CD4-positive, alpha-beta T cell treated with Interleukin-15 for 1 hour (primary cell): ENCODE results near the gene LHFPL2.

Experiments used
- DNase-seq: peaks from one replicate; pipeline ENCODE4 v3.0.0-alpha.2; 2020

The LHFPL2 gene

DNA sequence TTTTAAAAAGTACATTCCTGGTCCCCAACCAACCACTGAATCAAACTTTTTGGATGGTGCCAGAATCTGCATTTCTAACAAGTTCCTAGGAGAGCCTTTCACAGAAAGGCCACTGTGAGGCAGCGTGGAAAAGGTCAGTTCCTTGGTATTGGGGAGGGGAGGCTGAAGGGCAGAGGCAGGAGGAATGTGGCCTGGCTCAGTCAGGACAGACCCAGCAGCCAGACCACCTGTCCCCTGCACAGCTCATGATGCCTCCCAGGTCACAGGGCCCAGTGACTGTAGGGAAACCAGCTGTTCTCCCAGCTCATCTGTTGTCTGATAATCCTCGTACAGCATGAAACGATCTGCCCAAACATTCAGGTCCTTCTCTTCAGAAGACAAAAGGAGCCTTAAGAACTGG is 132.9 kb downstream of the LHFPL2 start:
- DNase-seq, result no peak

DNA sequence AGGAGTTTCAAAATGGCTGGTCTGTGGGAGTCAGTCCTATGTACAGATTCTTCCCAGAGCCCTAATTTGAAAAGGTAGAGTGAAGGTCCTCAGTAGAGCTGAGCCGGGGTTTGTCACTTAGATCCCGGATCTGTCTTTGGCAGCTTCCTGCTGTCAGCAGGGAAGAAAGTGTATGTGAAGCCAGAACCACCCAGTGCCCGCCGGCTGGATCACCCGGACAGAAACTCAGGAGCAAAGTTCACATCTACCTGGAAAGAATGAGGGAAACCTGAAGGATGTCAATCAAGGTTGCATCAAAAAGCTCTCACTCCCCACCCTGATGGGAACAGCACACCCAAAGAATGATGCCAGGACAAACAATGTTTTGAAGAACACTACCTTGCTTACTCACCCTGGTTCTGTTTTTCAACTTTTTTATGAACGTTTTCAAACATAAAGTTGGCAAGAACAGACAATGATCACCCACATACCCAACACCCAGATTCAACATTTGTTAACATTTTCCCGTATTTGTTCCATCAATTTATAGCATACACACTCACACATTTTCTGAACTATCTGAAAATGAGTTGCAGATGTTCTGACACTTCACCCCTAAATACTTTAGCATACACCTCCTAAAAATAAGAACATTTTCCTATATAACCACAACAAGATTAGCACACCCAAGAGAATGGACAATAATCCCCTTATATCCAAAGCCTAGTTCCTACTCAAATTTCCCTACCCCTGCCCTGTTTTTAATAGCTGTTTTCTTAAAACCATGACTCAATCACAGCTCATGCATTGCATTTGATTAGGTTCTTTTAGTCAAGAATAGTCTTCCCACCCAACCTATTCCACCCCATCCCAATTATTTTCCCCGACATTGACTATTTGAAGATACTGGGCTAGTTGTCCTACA is 133.9 kb downstream of the LHFPL2 start:
- no peak for DNase-seq

DNA sequence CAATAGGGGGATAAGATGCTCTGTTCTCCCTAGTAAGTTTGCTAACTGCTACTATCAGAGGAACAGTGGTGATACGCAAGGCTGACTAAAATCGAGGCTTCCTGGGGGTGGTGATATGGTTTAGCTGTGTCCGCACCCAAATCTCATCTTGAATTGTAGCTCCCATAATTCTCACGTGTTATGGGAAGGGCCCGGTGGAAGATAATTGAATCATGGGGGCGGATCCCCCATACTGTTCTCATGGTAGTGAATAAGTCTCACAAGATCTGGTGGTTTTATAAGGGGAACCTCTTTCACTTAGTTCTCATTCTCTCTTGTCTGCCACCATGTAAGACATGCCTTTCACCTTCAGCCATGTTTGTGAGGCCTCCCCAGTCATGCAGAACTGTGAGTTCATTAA is 135.1 kb downstream of the LHFPL2 start:
- DNase-seq, result no peak

DNA sequence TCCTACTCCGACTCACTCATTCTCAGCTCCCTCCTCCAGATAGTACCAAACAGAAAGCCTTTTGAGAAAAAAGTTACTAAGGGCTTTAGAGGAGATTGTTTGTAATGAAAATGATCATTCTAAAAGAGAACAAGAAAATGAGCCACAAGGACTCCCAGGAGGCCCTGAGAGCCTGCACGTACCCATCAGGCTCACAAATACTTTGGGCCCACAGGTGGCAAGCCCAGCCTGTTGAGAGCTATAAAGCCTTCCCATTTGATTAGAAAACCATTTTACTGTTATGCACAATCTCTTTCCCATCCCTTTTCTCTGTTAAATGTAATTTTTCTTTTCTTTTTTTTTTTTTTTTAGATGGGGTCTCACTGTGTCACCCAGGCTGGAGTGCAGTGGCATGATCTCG is 136.1 kb downstream of the LHFPL2 start:
- DNase-seq, result no peak

DNA sequence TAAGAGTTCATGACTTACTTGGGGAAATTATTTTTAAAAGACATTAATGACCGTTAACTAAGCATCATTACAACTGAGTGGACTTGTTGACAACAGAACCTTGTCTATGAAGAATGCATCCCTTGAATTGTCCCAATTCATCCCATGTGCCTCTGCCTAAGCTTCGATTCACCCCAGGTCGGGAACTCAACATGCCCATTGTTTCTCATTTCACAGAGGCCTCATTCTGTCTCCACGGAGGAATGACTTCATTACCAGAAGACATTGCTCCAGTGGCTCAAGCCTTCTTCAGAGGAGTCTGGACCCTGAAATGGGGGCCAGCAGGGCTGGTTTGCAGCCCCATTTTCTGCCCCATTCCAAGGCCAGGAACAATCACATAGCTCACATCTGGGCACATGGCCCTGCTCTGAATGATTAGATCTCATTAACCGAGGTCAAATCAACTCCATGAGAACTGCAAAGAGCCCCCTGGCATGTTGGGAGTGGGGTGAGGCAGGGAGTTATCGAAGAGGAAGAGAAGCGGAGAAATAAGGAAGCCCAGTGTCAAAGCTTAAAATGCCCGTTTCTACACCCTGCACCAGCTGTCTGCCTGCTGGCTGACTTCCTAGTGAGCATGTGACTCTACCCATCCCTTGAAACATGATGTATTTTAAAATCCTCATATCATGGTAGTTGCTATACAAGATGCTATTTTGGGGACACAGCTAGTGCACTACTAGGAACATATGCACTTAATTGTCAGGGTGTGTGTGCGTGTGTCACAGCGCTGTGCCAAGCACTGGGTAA is 137.3 kb downstream of the LHFPL2 start:
- peak; percentile 45 for DNase-seq

DNA sequence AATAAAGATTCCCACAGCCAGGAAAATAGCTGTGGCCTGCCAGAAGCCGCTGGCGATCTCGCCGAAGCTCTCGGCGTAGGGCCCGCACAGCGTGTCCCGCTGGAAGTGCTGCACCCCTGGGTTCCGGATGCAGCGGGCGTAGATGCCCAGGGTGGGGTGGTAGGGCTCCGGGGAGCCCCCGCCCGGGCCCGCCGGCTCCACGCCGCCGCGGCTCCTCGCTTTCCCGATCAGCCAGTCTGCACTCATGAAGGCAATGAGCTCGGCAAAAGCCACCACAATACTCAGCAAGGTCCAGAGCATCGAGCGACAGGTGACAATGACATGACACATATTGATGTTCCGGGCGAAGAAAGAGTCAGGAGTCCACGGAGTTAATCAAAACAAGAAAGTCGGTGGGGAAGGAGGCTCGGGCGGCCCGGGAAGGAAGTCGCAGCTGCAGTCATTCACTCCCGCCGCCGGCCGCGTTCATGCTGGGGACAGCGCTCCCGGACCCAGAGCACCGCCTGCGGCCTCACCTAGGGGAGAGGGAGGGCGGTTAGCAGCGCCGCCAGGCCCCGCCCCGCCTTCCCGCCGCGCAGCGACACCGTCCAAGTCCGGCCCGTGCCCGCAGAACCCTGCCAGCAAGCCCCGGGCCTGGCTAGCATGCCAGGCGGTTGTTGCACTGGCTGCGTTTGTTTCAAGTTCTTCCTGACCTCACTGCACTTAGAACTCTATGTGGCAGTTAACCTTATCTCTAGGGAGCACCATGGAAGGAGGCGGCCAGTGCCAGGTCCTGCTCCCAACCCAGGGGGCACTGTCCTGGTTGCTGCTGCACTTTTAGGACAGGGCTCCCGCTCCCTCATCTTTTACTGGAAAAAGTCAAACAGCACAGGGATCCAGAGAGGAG is 138.4 kb downstream of the LHFPL2 start:
- DNase-seq, result peak; percentile 48

DNA sequence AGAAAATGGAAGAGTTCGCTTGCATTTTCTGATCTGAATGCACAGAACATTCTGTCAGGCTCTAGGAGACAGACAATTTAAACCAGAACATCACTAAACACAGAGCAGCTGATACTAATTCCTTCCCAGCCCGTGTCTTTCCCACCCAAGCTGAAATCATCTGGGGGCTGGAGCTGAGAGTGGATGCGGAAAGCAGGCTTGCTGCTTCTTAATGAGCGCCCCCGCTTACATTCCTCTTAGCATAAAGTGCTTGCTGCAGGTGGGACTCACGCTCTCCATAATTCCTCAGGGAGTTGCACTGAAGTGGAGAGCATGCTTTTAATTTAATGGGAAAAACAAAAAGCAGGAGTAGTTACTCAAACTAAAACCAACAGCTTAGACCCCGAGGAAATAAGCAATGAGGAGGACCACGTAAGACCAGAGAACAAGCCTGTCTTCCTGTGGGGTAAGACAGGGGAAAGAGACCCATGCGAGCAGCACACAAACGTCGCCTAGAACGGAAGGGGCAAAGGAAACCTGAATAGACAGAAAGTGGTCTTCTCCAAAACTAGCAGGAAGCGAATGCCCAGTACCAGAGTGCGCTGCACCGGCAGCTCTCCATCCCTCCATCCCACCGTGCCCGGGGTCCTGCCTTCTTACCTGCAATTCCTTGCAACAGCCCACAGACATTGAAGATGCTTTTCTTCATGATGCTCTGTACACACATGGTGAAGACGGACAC is 139.3 kb downstream of the LHFPL2 start:
- no peak for DNase-seq

DNA sequence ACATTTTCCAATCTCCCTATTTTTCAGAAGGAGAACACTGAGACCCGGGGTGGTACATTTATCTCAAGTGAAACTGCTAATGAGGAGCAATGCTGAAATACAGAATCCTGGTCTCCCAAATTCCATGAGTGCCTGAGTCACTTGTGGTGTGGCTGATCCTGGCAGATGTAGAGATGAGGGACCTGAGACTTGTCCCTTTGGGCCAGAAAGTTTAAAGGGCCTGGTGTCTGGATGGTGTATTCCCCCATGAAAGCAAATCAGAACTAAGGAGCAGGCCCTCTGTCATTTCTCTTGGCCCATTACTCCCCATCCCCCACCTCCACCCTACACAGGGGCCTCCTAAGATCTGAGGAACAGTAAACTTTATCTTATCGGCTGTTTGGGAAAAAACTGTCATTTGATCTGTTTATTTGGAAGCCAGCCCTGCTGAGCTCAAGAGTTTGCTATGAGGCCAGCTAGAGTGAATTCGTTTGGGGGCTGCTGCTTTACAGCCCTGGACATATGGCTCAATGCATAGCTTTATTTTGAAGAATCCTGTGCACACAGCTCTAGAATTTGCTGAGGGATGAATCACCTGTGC is 140.3 kb downstream of the LHFPL2 start:
- DNase-seq, result no peak

DNA sequence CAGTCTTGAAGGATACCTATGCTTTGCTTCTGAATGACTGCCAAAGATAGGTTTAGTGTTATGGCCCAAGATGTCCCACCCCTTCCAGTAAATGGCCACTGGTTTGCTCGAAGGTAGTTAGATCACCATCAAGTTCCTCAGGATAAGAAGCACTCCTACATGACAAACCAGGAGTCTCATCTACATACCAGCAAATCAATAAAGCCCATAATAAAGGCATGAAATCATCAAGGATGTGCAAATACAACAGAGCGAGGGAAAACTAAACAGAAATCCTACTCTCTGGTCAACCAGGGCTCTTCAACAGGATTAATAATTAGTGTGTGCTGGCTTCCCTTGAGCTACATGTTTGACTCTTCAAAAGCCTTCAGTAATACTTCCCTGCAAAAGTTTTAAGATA is 141.0 kb downstream of the LHFPL2 start:
- no peak for DNase-seq

DNA sequence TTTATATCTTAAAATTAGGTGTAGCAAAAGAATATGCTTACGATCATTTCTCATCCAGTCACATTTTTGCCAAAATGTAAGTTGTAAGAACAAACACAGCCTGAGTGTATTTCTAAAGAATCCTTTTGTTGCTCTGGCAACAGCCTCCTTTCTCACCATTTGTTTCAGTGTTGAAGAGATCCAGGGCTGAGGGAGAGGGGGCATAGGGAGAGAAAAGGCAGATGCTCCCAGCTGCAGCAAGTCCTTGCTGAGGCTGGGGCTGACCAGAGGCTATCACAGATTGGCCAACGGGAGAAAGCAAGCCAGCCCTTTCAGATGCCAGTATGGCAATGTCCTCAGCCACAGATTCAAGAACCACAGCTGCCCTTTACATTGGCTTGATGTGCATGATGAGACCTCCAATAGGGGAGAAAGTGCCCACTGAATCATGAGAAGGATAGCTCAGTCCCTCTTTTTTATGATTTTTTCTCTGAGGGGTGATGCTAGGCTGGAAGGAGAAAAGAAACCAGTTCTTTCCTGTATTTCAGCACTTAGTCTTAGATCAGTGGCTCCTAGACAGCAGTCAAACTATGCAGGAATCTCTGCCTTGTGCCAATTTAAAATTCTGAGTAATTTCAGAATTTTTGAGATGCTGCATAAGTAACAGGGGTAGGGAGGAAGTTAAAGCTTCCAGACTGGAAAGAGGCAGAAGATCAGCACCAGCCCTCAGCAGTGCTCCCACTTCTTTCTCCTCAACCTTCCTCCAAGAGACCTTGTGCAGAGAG is 142.1 kb downstream of the LHFPL2 start:
- DNase-seq, result no peak

DNA sequence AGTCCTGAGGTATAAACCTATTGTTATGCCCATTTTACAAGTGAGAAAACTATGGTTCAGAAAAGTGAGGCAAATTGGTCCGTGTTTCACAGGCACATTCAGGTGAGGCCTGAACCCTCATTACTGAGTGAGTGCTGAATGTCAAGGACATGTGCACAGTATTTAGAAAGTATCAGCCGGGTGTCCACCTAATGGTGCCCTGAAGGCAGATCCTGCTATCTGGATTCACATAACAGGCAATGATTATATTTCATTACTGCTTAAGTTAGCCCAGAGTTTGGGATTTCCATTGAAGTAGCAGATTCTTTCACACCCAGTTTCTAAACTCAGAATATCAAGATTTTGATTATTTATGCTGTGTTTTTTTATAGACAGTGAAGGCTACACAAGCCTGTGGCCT is 142.7 kb downstream of the LHFPL2 start:
- DNase-seq, result no peak

DNA sequence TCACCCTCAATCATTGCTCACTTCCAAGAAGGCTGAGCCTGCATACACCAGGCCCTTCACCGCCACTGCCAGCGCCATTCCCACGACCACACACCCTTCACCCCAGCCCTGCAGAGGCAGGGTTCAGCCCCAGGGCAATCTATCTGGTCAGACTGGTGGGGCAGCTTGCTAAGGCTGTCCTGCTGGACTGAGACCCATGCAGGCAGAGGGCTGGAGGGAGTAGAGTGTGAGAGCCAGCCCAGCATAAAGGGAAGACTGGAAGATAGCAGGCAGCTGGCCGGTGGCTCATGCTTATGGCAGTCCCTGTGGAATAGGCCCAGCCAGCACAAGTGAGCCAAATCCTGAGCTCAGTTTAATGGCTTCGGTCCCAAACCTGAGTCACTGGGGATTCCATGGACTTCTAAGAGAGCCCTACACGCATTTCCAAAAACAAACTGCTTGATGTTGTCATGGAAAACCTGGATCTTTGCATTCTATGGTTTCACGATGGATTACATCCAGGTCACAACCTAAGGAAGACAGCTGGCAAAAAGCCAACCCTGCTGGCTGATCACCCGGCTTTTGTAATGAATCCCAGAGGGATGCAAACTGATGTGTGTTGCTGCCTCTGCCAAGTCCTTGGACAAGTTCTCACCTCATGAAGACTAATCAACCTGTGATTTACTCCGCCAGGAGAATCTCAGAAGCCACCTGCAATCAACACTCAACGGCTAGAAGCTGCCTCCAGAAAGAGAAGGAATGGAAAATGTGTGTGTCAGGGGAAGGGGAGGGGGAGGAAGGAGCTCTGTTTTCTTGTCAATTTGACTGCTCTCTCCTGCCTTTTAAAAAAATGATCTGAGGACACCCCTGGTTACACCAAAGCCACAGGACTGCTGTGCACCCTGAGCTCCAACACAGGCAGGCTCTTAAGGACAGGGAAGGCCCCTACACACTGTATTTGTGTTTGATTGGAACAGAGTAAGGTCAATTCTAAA is 143.6 kb downstream of the LHFPL2 start:
- DNase-seq, result no peak

DNA sequence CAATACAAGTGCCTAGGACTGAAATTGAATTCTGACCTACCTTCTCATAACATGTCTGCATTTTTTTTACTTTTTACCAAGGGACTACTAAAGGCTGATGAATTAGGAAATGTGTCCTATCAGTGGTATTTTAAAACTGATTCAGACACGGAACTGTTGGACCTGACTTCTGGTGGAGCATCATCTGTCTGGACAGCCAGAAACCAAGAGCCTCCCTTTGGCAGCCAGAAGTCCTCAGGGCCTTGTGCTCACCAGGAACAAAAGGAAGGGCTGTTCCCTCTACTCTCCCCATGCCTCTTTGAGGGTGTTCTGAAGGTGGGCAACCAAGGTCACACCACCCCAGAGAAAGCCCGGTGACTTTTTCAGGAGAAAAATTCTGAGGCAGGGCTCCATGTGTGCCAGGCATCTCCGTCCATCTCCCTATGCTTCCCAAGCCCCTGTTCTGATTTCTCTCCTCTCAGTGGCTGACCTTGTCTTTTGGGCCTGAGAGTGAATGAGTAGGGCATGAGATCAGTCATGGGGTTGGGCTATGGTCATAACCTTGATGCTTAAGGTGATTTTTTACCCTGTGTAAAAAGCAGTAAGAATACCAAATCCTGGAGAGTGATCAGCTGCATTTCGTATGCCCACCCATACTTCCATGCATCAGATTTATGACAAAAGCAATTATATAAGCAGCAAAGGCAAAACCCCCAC is 144.5 kb downstream of the LHFPL2 start:
- DNase-seq, result no peak

DNA sequence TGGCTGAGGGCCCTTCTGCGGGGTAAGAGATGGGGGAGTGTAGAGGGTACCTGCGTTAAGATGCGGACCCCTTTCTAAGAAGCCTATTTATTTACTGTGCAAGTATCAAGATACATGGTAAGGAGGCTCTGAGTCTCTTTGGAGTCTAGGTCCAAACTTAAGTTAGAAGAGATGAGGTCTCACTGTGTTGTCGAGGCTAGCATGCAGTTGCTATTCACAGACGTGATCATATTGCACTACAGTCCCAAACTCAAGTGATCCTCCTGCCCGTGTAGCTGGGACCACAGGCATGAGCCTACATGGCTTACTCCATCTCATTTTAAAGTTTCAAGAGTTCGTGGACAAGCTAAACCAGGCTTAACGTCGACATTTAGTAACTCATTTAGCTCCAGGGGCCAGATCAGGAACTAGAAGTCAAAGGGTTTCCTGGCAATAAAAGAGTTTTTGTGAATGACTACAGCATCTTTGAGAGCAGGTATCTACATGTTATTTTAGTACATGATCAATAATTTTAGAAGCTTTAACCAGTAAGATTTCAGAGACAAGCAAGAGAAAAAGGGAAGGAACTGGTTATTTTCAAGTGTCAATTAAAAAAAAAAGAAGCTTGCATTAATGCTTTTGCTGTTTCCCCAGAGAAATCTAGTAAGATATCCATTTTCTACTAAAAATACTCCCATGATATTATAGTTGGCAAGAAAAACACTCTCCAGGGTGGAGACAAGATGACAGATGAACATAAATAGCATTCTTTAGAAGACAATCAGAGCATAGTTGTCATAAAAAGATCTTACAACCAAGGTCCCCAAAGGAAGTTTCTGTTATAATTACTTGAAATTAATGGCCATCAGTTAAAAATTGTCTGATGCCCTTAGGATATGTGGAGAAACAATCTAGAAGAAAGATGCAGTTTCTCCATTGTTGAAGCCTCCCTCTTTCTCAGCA is 146.9 kb downstream of the LHFPL2 start:
- DNase-seq, result no peak

DNA sequence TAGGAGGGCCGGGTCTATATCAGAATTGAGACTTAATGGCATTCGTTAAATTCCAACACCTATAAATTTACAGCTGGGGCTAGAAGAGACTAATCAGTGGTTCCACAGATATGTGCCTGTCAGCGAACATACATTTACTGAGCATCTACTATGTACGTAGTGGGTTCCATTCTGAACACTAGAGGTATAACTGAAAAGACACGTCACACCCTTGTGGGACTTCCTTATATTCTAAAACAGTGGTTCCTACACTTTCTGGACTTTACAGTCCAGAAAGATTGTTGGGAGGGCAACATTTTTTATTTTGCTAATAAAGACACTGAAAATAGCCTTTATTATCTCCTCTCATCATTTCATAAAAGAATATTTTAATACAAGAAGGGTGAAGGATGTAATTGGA is 147.7 kb downstream of the LHFPL2 start:
- DNase-seq, result no peak

DNA sequence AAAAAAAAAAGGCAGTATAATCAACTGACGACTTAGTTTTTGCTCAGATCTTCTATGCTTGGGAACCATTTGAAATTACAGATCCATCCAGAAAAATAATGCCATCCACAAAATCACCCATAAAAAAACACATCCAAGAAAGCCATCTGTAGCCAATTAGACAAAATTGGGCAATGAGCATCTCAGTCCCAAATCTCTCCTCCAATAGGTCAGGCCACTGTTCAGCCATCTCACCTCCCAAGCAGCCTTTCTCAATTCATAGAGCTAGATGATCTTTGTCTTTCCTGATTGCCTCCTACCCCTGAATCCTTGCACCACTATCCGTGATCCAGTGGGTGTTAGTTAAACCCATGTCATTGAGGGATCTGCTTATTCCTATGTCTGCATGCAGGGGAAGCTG is 148.5 kb downstream of the LHFPL2 start:
- no peak for DNase-seq

DNA sequence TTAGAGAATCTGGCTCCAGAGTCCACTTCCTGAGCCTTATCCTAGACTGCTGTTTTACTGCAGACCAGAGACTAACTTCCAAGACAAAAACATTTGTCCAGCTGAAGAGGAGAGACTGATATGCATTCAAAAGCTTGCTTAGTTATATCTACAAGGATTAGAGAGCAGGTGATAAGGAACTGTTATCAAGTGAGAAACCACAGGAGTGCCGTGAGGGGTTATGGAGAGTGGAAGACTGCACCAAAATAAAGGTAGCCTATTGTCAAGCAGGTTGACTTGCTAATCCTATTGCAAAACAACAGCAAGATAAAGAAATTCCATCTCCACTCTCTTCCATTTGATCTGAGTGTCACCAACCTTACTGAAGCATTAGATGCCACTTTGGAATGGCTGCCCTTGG is 149.1 kb downstream of the LHFPL2 start:
- DNase-seq, result no peak
